Activated naive CD4-positive, alpha-beta T cell treated with anti-CD3 and anti-CD28 coated beads, Interleukin-2, amount 50 U/mL, for 16 hours (primary cell): ENCODE data around the gene VSIG10L.

Experiments used
- DNase-seq: peaks from one replicate; pipeline ENCODE4 v3.0.0-alpha.2; 2020

The VSIG10L gene

GRCh38 chr19:51365211-51365964 is 23.4 kb upstream of the VSIG10L start:
- no peak for DNase-seq

DNA sequence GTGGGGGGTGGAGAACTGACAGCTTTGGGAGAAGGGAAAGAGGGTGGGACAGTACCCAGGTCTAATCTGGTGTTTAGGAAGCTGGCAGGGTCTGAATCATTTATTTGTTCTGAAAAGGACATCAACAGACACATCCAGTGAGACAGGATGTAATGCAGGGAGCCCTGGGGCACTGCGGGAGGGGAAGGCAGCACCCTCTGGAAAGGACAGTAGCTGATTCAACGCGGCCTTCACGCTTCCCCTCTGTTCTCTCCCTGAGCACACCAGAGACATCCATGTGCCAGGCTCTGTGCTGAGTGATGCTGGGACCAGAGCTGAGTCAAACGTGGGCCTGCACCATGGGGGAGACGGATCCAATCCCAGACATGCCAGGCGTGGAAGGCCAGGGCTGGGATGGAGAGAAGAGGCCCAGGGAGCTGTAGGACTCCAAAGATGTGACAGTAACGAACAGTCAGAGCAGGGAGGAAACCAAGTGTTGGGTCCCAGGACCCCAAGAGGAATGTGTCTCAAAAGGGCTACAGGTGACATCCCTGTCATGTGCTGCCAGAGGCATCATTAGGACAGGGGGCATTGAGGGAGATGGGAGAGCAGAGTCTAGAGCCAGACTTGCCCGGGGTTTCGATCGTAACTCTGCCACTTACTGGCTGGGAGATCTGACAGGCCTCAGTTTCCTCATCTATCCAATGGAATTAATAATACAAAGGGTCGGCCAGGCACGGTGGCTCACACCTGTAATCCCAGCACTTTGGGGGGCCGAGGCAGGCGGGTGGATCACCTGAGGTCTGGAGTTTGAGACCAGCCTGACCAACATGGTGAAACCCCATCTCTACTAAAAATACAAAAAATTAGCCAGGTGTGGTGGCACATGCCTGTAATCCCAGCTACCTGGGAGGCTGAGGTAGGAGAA is 22.5 kb upstream of the VSIG10L start:
- no peak for DNase-seq

DNA sequence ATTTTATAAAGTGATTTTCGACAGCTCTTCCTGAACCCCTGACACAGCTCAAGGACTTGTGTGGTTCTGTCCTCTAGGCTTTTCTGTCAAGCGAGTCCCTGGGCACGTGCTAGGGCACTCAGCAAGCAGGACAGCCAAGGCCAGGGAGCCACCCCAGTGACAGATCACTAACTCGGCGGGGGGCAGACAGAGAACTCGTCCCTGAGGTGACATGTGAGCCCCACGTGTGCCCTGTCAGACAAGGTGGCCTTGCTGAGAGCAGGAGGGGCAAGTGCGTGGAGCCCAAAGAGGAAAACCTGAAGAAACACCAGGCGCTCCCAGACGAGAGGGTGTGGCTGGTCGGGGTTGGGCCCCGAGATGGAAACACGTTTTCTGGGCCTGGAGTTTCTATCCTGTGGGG is 19.3 kb upstream of the VSIG10L start:
- DNase-seq = no peak

DNA sequence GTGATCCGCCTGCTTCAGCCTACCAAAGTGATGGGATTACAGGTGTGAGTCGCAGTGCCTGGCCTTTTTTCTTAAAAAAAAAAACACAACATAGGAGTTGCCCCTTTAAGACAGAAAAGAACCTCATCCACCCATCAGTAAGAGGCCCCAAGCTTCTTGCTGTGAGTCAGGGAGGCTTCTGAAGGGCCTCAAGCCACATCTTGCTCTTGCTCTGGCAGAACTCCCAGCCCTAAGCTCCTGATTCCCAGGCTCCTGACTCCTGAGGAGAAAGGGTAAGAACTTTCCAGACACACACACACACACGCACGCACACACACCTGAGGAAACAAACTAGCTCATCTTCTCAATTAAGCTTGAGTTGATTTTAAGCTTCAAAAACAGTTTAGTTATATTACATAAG is 17.4 kb upstream of the VSIG10L start:
- DNase-seq = no peak

DNA sequence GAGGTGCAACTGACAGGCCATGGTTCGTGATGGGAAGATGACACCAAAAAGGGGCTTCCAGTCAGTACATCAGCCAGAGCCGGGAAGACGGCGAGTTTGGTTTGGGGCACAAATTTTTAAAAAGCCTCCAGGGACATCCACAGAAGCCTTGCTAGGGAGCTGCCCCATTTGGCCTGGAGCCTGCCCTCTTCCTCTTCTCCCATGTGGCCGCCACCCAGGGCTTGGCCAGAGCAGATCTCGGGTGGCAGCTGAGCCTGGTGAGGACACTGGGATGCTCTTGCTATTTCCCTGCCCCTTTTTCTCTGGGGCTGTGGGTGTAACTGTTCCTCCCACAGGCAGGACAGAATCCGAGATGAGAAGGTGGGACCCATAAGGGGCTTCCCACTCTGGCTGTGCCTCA is 16.0 kb upstream of the VSIG10L start:
- no peak for DNase-seq

DNA sequence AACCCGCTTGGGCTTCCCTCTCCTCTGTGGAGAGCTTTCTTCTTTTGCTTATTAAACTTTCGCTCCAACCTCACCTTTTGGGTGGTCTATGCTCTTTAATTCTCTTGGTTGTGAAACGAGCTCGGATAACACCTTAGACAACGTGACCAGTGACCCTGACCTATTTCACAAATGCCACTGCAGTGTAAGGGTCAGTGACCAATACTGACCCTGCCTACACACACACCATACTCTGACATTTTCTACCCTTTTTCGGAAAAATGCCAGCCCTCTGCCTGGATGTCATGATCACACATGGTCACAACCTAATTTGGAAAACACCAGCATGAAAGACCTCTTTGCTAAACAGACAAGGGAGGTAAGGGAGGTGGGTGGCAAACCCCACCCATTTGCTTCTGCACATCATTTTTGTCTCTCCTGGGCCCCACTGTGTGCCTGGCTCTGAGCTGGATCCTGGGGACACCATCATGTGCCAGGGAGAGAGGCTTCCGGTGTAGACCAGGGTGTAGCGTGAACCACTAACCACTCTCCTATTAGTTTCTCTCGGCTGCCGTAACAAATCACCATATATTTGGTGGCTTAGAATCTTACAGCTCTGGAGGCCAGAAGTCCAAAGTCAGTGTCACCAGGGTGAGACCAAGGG is 14.3 kb upstream of the VSIG10L start:
- no peak for DNase-seq

- DNase-seq = no peak
Observed at GRCh38 chr19:51354742-51355148, 12.8 kb upstream of the VSIG10L start.

- DNase-seq = no peak
Observed at GRCh38 chr19:51354103-51354741, 12.3 kb upstream of the VSIG10L start.

- DNase-seq = no peak
Observed at GRCh38 chr19:51352783-51353360, 10.9 kb upstream of the VSIG10L start.

- no peak for DNase-seq
Observed at GRCh38 chr19:51351266-51351990, 9.5 kb upstream of the VSIG10L start.

- DNase-seq = no peak
Observed at GRCh38 chr19:51347209-51347928, 5.4 kb upstream of the VSIG10L start.

- DNase-seq = no peak
Observed at GRCh38 chr19:51346742-51347141, 4.8 kb upstream of the VSIG10L start.

DNA sequence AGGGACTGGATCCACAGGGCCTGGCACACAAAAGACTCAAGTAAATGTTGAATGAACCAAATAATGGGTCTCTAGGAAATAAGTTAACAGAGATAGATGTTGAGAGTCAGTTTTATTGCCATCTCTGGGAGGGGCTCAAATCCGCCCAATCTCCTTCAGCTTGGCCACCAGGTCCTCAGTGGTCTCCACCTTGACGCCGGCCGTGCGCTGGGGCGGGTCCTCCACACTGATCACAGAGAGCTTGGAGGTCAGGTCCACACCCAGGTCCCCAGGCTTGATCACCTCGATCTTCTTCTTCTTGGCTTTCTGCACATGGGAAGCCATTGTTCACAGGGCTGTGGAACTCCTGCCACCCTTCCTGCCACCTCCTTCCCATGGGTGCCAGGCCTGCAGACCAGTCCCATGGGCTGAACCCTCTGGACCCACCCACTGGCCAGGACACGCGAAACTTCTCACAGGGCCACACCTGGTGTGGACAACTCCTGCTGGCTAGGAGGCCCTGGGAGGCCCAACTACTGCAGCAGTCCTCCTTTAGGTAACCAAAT is 3.2 kb upstream of the VSIG10L start:
- DNase-seq = no peak

DNA sequence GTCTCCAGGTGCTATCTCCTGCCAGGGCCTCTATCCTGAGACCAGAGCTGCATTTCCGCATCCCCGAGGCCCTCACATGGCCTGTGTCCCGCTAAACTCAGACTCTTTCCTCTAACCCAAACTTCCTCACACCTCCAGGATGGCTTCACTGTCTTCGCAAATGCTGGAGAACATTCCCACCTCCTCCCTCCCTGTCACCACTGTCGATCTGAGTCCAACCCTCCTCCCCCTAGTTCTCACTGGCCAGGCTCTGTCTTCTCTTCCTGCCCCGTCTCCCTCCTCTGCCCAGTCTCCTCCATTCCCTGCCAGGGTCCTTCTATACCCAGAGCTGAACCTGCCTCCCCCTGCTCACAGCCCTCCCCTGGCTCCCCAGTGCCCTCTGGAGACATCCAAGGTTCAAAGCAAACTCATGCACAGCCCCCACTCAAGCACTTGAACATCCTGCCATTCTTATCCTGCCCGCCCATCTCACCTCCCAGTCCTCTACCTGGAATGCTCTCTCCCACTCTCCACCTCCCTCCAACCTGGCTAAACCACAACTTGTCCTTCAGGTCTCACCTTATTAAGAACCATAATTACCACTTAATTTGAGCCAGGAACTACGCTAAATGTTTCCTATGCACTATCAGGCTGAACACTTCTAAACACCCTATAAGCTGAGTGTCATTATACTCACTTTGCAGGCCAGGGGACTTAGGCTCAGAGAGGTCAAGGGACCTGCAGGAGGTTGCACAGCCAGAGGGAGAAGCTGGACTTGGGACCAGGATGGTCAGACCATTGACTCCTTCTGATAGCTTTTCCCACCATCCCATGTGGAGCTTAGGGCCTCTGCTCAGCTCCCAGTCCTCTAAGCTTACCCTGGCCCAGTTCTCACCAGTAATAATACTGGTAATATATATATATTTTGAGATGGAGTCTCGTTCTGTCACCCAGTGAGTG is 961 bp upstream of the VSIG10L start:
- no peak for DNase-seq

GRCh38 chr19:51341066-51341465 is 873 bp downstream of the VSIG10L start:
- DNase-seq = no peak

DNA sequence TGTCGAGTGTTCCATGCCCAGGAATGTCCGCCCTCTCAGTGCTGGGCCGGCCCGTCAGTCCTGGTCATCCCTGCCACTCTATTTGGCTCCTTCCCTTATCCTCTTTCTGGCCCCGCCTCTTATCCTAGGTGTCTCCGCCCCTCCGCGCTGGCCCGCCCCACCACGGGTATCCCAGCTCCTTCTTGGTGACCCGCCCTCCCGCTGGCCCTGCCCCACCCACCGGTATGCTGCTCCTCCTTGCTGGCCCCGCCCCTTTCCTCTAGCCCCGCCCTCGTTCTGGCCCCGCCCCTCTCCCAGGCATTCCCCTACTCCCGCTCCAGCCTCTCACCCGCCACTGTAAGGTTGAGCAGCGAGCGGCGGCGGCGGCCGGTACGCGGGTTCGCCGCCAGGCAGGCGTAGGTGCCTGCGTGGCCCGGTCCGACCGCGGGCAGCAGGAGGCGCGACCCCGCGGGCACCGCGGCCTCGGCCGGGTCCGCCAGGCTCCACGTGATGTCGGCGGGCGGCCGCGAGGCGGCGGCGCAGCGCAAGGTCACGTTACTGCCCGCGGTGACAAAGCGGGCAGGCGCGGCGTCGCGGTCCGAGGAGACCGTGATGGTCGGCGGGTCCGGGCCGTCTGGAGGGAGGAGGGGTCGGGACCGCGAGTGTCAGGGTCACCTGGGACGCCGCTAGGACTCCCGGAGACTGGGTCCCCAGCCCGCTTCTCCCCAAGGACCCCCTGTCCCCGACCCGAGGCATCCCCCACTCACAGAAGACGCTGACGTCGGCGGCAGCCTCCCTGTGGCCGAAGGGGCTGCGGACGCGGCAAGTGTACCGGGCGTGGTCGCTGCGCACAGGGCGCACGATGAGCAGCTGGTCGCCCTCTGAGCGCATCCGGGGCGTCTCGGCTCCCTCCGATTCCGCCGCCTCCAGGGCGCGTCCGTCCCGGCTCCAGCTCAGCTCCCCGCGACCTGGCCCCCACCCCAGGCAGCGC is 2.0 kb downstream of the VSIG10L start:
- peak; percentile 87 for DNase-seq

DNA sequence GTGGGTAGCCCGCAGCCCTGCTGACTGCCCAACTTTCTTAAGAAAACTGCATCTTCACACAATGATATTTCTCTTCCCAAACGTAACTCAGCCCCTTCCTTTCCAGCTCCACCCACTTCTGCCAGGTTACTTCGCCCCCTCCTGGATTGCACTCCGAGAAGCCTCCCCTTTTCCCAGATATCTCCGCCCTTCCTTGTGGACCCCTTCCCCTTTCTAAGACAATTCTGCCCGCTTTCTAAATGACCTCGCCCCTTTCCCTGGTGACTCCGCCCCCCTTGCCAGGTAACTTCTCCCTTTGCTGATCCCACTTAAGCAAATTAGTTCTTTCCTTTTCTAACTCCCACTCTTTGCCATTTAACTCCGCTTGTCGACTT is 2.6 kb downstream of the VSIG10L start:
- no peak for DNase-seq

DNA sequence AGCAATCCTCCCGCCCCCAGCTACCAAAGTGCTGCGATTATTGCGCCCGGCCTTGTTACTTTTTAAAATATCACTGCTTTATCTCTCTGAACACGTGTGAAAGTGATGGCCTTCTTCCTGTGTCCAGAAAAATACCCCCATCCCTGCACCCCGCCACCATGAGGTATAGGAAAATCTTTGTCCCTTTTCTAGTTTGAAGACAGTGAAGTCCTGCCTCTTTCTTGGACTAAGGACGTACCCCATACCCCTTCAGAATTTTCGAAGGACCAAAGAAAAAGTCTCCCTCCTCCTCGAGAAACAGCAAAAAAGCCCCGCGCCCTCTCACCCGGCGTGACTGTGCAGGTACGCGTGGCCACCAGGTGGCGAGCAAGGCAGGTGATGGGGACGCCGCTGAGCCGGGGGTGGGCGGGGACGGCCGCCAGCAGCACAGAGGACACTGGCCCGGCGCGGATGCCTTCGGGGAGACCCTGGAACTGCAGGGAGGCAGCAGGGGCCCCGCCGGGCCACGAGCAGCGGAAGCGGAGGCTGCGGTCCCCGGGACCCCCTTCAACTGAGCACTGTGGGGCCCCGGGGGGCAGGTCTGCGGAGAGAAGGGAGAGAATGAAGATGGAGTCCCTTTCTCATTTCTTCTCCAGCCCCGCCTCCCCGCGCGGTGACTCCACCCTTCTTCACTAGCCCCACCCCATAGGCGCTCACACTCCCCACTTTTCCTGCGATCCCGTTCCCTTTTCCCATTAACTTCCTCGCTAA is 3.2 kb downstream of the VSIG10L start:
- peak; percentile 91 for DNase-seq
